HG02798 (cell line): ENCODE data around the gene KRIT1.

Experiments used
- ATAC-seq: cut with Tn5 transposase; IDR thresholded peaks from one replicate; pipeline ENCODE4 v1.9.1; 2021; ENCODE audit warnings: mild to moderate bottlenecking; ENCODE audit not compliant: unreplicated experiment, poor library complexity

KRIT1 gene

GRCh38 chr7:92158660-92159575 lies 86.8 kb downstream of the KRIT1 start:
- peak; percentile 65 for ATAC-seq

DNA sequence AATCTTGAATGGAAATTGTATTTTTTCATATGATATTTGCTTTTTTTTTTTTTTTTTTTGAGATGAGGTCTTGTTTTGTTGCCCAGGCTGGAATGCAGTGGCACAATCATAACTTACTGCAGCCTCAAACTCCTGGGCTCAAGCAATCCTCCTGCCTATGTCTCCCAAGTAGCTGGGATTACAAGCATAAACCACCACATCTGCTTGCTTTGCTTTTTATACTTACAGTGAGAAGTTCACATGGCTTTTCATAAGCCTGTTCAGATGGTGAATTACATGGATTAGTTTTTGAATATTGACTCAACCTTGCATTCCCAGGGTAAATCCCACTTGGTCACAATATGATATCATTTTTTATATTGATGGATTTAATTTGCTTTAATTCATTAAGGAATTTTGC lies 88.7 kb downstream of the KRIT1 start:
- no peak for ATAC-seq

- ATAC-seq, result no peak
These were observed 90.5 kb downstream of the KRIT1 start for GRCh38 chr7:92155108-92155739.

GRCh38 chr7:92150450-92151017 lies 95.2 kb downstream of the KRIT1 start:
- no peak for ATAC-seq

GRCh38 chr7:92149736-92150239 lies 95.9 kb downstream of the KRIT1 start:
- ATAC-seq, result no peak
